Epithelial cell of esophagus (primary cell): Measurements from ENCODE around the gene SESN1.

Experiments used
- DNase-seq: peaks from one replicate; pipeline ENCODE4 v3.0.0; 2010; ENCODE audit warnings: low read depth
- H3K4me3 ChIP-seq: 2 replicates; pipeline ENCODE4 v1.5.1; 2011; ENCODE audit warnings: mild to moderate bottlenecking, low read length, control low read depth
- TF ChIP-seq, protein P1 (sequence below): IDR thresholded peaks from 2 replicates; pipeline ENCODE4 v1.5.1; 2011; ENCODE audit warnings: low read depth, mild to moderate bottlenecking, low read length, control low read depth, inconsistent platforms; ENCODE audit not compliant: insufficient read depth; ENCODE audit errors: missing control alignments

Gene SESN1

DNA sequence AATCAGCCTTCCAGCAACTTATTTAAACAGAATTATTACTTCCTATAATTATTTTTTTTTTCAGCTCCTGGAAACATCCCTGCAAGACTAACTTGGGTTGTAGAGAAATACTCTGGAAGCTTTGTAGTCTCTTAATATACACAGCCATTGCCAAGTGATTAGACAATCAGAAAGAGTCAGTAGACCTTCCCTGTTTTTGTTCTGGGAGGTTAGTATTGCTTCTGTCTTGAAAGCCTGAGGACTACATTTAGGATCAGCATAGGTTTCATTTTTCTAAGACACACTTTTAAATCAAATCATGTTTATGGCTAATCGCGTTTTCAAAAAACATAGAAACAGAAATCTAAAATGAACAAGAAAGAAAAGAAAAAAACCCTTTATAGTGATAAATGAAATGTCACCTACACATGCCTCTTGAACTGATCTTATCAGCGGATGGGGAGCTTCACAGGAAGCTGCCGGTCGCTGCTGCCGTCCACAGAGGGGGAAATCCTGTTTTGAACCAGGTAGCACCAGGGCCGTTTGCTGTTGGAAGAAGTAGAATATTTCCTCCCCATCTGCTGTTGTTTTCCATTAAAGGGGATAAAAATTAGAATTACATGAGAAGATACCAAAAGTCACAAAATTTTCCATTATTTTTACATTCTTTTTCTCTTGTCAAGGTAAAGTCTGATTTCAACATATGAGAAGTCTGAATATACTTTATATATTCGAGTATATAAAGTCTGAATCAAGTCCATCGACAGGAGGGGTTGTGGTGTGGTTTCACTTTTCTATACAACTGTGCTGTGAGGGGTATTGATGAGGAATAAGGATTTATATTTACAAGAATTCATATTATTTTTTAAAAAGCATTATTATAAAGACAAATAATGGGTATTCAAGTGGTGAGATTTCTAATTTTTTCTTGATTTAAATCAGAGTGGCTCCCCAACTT is 151.8 kb downstream of the SESN1 start:
- DNase-seq: no peak
- TF ChIP-seq, protein P1, sequence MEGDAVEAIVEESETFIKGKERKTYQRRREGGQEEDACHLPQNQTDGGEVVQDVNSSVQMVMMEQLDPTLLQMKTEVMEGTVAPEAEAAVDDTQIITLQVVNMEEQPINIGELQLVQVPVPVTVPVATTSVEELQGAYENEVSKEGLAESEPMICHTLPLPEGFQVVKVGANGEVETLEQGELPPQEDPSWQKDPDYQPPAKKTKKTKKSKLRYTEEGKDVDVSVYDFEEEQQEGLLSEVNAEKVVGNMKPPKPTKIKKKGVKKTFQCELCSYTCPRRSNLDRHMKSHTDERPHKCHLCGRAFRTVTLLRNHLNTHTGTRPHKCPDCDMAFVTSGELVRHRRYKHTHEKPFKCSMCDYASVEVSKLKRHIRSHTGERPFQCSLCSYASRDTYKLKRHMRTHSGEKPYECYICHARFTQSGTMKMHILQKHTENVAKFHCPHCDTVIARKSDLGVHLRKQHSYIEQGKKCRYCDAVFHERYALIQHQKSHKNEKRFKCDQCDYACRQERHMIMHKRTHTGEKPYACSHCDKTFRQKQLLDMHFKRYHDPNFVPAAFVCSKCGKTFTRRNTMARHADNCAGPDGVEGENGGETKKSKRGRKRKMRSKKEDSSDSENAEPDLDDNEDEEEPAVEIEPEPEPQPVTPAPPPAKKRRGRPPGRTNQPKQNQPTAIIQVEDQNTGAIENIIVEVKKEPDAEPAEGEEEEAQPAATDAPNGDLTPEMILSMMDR: no peak
- H3K4me3 ChIP-seq: no peak overlapping the region

- H3K4me3 ChIP-seq: no peak overlapping the region
- TF ChIP-seq, protein P1: no peak
- DNase-seq: no peak
These were observed 152.8 kb downstream of the SESN1 start for GRCh38 chr6:108941859-108942258.

DNA sequence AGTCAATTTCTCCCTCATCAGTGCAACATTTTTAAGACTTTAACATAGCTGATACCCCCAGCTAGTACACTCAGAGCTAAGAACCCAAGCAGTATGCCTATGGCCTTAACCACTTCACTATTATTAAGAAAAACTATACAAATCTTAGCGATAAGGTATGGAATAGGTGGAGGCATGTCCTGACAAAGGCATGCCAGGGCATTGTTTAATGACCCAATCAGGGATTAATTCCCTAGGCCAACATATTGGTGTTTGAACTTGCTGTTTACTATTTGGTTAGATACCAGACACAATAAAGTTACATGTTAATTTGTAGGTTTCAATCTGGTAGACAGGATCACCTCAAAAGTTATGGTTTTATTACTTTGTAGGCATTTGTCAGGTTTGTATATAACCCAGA is 153.4 kb downstream of the SESN1 start:
- TF ChIP-seq, protein P1: no peak
- DNase-seq: peak; percentile 73
- no peak overlapping the region for H3K4me3 ChIP-seq

DNA sequence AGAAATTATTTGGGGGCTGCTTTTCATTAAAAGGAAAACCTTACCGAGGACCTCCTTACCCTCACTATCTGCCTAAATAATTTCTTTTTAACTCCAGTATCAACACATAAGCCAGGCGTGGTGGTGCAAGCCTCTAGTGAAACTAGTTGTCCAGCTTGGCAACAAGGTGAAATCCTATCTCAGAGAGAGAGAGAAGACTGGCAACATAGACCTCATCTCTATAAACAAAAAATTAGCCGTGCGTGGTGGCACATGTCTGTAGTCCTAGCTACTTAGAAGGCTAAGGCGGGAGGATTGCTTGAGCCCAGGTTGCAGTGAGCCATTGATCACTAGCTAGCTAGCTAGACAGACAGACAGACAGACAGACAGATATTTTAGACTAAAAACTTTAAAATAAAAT is 153.9 kb downstream of the SESN1 start:
- no peak overlapping the region for H3K4me3 ChIP-seq
- TF ChIP-seq, protein P1: no peak
- peak; percentile 35 for DNase-seq

DNA sequence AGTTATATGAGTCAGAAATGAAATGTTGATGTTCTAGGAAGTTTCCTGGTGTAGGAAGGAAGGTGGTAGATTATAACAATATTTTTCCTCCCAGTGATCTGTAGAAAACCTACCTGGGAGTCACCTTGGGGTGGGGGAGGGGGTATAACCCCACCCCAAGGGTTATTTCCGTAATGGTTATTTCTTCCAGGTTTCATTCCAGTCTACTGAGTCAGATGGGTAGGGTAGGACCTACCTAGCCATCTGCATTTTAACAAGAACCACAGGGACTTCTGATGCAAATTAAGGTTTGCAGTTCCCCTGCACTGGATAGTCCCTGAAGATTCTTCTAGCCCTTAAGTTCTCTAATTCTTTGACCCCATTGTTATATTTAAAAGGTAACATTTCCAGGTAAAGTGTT is 157.5 kb downstream of the SESN1 start:
- peak; percentile 46 for DNase-seq
- TF ChIP-seq, protein P1: no peak
- H3K4me3 ChIP-seq: no peak overlapping the region
